MCF 10A (cell line): ENCODE results near the gene NEK3. TPM values are rescaled to one million over a fixed set of nuclear protein-coding genes. Genes with fewer than 3 reads are reported as not detected.
"Not testable (repeated sequence)": the region's sequence is repeated elsewhere in the genome, so short reads cannot be mapped to it uniquely, and the experiment has no call there.

Experiments used
- BruUV-seq: library from RNA; stranded (reverse); fragments of 400-500 nt; replicated peaks from 2 replicates; lab custom pipeline; 2021; lab: Mats Ljungman, UMichigan
- CTCF ChIA-PET: fragments of 300-600 bp; sonication (Branson Sonifier 250); formaldehyde crosslinking; extraction: SDS; loops from one replicate; lab custom pipeline; 2021; ENCODE audit warnings: antibody characterized with exemption, inconsistent platforms; lab: Yijun Ruan, JAX
- POLR2A ChIA-PET: fragments of 300-600, 350-650 bp; sonication (Branson Sonifier 250); formaldehyde crosslinking; extraction: SDS; loops from one replicate; lab custom pipeline; 2020; ENCODE audit warnings: antibody characterized with exemption, inconsistent platforms; lab: Yijun Ruan, JAX
- DNase-seq: peaks from one replicate; pipeline ENCODE4 v3.0.0-alpha.2; 2018; ENCODE audit not compliant: unreplicated experiment
- H3K27ac Mint-ChIP-seq: one replicate; pipeline ENCODE4 v1.8.0; 2022; ENCODE audit warnings: mild to moderate bottlenecking, low read depth, mixed read lengths; ENCODE audit not compliant: unreplicated experiment
- H3K27me3 Mint-ChIP-seq: one replicate; pipeline ENCODE4 v1.8.0; 2022; ENCODE audit warnings: mixed read lengths; ENCODE audit not compliant: insufficient read depth, unreplicated experiment
- H3K36me3 Mint-ChIP-seq: one replicate; pipeline ENCODE4 v1.8.0; 2022; ENCODE audit warnings: mild to moderate bottlenecking, moderate library complexity, mixed read lengths; ENCODE audit not compliant: insufficient read depth, unreplicated experiment
- H3K4me1 Mint-ChIP-seq: one replicate; pipeline ENCODE4 v1.8.0; 2022; ENCODE audit warnings: mixed read lengths; ENCODE audit not compliant: insufficient read depth, unreplicated experiment
- H3K4me3 Mint-ChIP-seq: one replicate; pipeline ENCODE4 v1.8.0; 2022; ENCODE audit warnings: mild to moderate bottlenecking, moderate library complexity, mixed read lengths; ENCODE audit not compliant: unreplicated experiment
- H3K9me3 Mint-ChIP-seq: one replicate; pipeline ENCODE4 v1.8.0; 2022; ENCODE audit warnings: mixed read lengths; ENCODE audit not compliant: unreplicated experiment
- intact Hi-C: fragments of 100-400 bp; cut with micrococcal nuclease; formaldehyde crosslinking; loops from 2 replicates; pipeline ENCODE4 v1.14.1; 2022
- total RNA-seq: library from RNA; stranded (reverse); gene quantifications from 2 replicates; pipeline ENCODE4 v1.2.3, GENCODE V29; 2022
- TF ChIP-seq, protein P1 (sequence below): fragments of 200-600 bp; IDR thresholded peaks from one replicate; pipeline ENCODE4 v1.8.0; 2022; ENCODE audit warnings: antibody characterized with exemption, mild to moderate bottlenecking; ENCODE audit not compliant: unreplicated experiment

The NEK3 gene
- total RNA-seq, 1 experiment from 2014 or later, result 23.7 TPM

GRCh38 chr13:52164989-52165388 is 5.6 kb upstream of the NEK3 start:
- Mint-ChIP-seq H3K4me3 (no peak overlapping the region), H3K36me3 (peaks cover 36% of the 10 kb centered on the region), H3K27ac (no peak overlapping the region), H3K9me3 (no peaks in the 10 kb centered on the region), H3K27me3 (no peaks in the 10 kb centered on the region), H3K4me1 (peaks cover 2% of the 10 kb centered on the region)
- no TSS peak for BruUV-seq
- TF ChIP-seq, protein P1, sequence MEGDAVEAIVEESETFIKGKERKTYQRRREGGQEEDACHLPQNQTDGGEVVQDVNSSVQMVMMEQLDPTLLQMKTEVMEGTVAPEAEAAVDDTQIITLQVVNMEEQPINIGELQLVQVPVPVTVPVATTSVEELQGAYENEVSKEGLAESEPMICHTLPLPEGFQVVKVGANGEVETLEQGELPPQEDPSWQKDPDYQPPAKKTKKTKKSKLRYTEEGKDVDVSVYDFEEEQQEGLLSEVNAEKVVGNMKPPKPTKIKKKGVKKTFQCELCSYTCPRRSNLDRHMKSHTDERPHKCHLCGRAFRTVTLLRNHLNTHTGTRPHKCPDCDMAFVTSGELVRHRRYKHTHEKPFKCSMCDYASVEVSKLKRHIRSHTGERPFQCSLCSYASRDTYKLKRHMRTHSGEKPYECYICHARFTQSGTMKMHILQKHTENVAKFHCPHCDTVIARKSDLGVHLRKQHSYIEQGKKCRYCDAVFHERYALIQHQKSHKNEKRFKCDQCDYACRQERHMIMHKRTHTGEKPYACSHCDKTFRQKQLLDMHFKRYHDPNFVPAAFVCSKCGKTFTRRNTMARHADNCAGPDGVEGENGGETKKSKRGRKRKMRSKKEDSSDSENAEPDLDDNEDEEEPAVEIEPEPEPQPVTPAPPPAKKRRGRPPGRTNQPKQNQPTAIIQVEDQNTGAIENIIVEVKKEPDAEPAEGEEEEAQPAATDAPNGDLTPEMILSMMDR, result no peak
- intact Hi-C loops, result no loop called here
- ChIA-PET POLR2A (interaction anchor here (1.9 kb wide), 1 partner anchor 38 kb away, joined by 3 read pairs; no protein-coding TSS in a partner anchor), CTCF (interaction anchor here (1.0 to 1.8 kb wide), 4 partner anchors 10 to 268 kb away, joined by 3 to 6 read pairs (median 4); partner anchors contain the start of gene NEK5)
- DNase-seq, result no peak

DNA sequence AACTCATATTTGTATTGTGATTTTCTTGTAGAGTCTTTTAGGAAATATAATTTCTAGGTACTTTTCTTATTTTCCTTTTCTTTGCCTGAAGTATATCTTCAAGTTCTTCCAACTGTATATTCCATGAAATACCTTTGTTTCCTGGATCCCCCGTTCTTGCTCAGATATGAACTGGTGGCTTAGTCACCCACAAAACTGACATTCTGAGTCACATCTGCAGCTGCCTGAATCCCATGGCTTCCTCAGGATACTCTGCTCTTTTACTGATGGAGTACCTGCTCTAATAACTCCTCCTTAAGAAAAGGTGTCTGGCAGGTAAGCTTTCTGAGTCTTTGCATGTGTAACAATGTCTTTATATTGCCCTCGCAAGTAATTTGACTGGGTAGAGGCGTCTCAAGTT is 4.5 kb upstream of the NEK3 start:
- DNase-seq, H3K4me1 Mint-ChIP-seq, H3K9me3 Mint-ChIP-seq, H3K27ac Mint-ChIP-seq, H3K4me3 Mint-ChIP-seq, H3K27me3 Mint-ChIP-seq, intact Hi-C loops, BruUV-seq: not testable (repeated sequence)
- peaks cover 31% of the 10 kb centered on the region for H3K36me3 Mint-ChIP-seq
- ChIA-PET CTCF (interaction anchor here (1.2 kb wide), 2 partner anchors 11 to 38 kb away, joined by 3 to 5 read pairs; no protein-coding TSS in a partner anchor), POLR2A (interaction anchor here (1.9 kb wide), 1 partner anchor 37 kb away, joined by 3 read pairs; no protein-coding TSS in a partner anchor)

DNA sequence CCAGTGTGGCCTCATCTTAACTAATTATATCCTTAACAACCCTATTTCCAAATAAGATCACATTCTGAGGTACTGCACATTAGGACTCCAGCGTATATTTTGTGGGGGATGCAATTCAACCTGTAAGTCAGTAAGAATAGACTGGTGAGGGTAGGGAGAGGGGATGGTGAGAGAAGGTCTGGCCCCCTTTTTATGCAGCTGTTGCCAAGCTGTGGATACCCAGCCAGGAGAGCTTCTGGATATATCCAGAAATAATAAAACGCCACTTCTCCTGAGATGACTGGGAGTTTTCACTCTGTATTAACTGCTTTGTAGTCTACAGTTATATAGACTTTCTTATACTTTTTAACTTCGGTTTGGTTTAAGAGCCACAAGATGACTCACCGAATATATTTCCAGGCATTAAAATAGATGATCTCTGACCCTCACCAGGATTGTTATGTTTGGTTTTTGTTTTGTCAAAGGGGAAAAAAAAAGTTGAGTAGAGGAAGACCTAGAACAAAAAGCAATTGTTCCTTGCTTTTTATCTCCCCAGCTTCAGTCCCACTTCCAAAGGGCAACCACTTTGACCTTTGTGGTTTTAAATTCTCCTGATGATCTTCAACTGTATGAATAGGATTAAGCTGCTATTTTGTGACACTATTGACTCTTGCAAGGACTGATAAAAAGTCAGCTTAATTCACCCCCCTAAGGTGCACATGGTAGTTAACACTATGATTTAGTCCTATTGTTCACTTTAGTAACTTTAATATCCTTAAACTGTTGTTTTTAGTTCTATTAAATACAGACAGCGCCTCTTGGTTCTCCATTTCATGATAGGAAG is 3.1 kb upstream of the NEK3 start:
- ChIA-PET POLR2A (no interaction called here), CTCF (no interaction called here)
- no TSS peak for BruUV-seq
- no peaks in the 10 kb centered on the region for H3K27me3 Mint-ChIP-seq
- TF ChIP-seq, protein P1, result no peak
- no peaks in the 10 kb centered on the region for H3K9me3 Mint-ChIP-seq
- DNase-seq, result no peak
- no peak overlapping the region for H3K27ac Mint-ChIP-seq
- H3K4me1 Mint-ChIP-seq, result peaks cover 12% of the 10 kb centered on the region
- intact Hi-C loops, result no loop called here
- H3K36me3 Mint-ChIP-seq, result peaks cover 22% of the 10 kb centered on the region
- no peak overlapping the region for H3K4me3 Mint-ChIP-seq

- Mint-ChIP-seq H3K27ac (no peak overlapping the region), H3K9me3 (no peaks in the 10 kb centered on the region), H3K27me3 (no peaks in the 10 kb centered on the region), H3K4me1 (peaks cover 12% of the 10 kb centered on the region), H3K4me3 (no peak overlapping the region), H3K36me3 (peaks cover 13% of the 10 kb centered on the region)
- no TSS peak for BruUV-seq
- TF ChIP-seq, protein P1, result no peak
- intact Hi-C loops, result no loop called here
- ChIA-PET CTCF (interaction anchor here (1.7 kb wide), 1 partner anchor 34 kb away, joined by 4 read pairs; no protein-coding TSS in a partner anchor), POLR2A (no interaction called here)
- DNase-seq, result no peak
Measured at GRCh38 chr13:52161181-52161646, 1.8 kb upstream of the NEK3 start.
